ENCODE data around the gene ZAP70. TPM values are rescaled to one million over a fixed set of nuclear protein-coding genes. Genes with fewer than 3 reads are reported as not detected.

The ZAP70 gene
- total and polyA plus RNA-seq, 4 experiments from 2014 or later = 140 to 419 (median 276) TPM

DNA sequence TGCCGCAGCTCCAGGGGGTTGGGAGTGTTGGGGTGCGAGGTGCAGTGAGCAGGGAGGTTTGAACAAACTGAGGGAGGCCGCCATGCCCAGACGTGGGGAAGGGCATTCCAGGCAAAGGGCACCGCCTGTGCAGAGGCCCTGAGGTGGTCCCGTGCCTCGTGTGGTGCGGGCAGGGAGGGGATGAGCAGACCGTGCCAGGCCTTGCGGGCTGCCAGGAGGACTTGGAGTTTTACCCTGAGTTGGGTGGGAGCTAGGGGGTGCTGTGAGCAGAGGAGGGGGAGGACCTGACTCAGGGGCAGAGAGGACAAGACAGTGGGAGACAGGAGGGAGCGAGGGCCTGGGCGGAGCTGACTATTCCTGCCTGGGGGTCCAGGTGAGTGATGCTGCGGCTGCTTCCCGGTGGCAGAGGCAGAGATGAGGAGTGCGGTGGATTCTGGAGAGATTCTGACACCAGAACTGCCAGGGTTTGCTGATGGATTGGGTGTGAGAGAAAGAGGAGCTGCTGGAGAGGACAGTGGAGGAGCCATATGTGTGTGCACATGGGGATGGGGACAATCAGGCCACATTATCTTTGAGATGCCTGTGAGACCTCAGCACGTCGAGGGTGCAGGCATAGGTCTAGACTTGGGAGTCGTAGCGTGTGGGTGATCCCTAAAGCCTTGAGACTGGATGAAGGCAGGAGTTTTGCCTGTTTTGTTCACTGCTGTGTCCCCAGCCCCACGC is 23.4 kb downstream of the ZAP70 start:
- no peak for DNase-seq
- Mint-ChIP-seq H3K9me3 (no peaks in the 10 kb centered on the region), H3K4me1 (peaks cover 11 to 42% (median 34%) of the 10 kb centered on the region in 4 donors), H3K27me3 (no peaks in the 10 kb centered on the region), H3K27ac (peak overlapping the region in 6 of 7 donors; percentile 38 to 87 (median 69)), H3K4me3 (peak overlapping the region in 1 of 8 donors; percentile 4), H3K36me3 (peaks cover 46 to 59% of the 10 kb centered on the region in 2 donors)
- peaks cover 20% of the 10 kb centered on the region for H3K4me1 ChIP-seq (ENCODE audit: insufficient read depth, low read length)
- ChIA-PET POLR2A (ENCODE audit: partially characterized antibody) (interaction anchor here (0.7 to 14.2 kb wide), 2 partner anchors 12 to 24 kb away, joined by 3 to 284 read pairs; partner anchors contain the start of gene ZAP70), CTCF (ENCODE audit: partially characterized antibody) (interaction anchor here (1.1 to 1.7 kb wide), 4 partner anchors 10 to 61 kb away, joined by 3 to 5 read pairs (median 4); no protein-coding TSS in a partner anchor)
- H3K9me3 ChIP-seq (ENCODE audit: control insufficient read depth in 1 of 2, low read length in 2 of 2) = no peaks in the 10 kb centered on the region
- H3K4me3 ChIP-seq (ENCODE audit: low read length in 2 of 2) = no peak overlapping the region
- intact Hi-C loops (cut with micrococcal nuclease) = no loop called here
- no peaks in the 10 kb centered on the region for H3K27me3 ChIP-seq (ENCODE audit: insufficient read depth, low read length)
- peaks cover 80% of the 10 kb centered on the region for H3K36me3 ChIP-seq (ENCODE audit: insufficient read depth, low read length)
- no peak overlapping the region for H3K27ac ChIP-seq (ENCODE audit: low read depth, low read length)

DNA sequence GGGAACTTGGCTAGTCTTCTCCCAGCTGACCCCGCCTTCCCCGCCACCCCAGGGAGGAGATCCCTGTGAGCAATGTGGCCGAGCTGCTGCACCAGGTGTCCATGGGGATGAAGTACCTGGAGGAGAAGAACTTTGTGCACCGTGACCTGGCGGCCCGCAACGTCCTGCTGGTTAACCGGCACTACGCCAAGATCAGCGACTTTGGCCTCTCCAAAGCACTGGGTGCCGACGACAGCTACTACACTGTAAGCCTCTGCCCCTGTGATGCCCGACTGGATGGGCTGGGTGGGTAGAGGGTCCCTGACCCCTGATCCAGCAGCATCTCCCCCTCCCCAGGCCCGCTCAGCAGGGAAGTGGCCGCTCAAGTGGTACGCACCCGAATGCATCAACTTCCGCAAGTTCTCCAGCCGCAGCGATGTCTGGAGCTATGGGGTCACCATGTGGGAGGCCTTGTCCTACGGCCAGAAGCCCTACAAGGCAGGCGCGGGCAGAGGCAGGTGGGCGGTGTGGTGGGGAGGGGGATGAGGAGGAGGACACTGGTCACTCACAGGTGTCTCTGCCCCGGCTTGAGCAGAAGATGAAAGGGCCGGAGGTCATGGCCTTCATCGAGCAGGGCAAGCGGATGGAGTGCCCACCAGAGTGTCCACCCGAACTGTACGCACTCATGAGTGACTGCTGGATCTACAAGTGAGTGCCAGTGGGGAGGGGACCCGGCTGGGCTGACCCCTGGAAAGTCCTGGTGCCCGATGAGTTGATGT is 24.2 kb downstream of the ZAP70 start:
- peaks cover 40 to 58% of the 10 kb centered on the region in 2 donors for H3K36me3 Mint-ChIP-seq
- no peak for DNase-seq
- Histone ChIP-seq H3K27ac (ENCODE audit: low read depth, low read length) (no peak overlapping the region), H3K9me3 (ENCODE audit: control insufficient read depth in 1 of 2, low read length in 2 of 2) (no peaks in the 10 kb centered on the region), H3K4me1 (ENCODE audit: insufficient read depth, low read length) (peaks cover 28% of the 10 kb centered on the region), H3K27me3 (ENCODE audit: insufficient read depth, low read length) (no peaks in the 10 kb centered on the region), H3K36me3 (ENCODE audit: insufficient read depth, low read length) (peaks cover 72% of the 10 kb centered on the region), H3K4me3 (ENCODE audit: low read length in 2 of 2) (no peak overlapping the region)
- no peaks in the 10 kb centered on the region for H3K27me3 Mint-ChIP-seq
- POLR2A ChIA-PET (ENCODE audit: partially characterized antibody) = interaction anchor here (0.7 to 14.2 kb wide), 3 partner anchors 12 to 24 kb away, joined by 3 to 284 read pairs (median 5); partner anchors contain the start of gene ZAP70
- H3K4me3 Mint-ChIP-seq = no peak overlapping the region
- H3K27ac Mint-ChIP-seq = peak overlapping the region in 1 of 7 donors; percentile 40
- H3K9me3 Mint-ChIP-seq = no peaks in the 10 kb centered on the region
- CTCF ChIA-PET (ENCODE audit: partially characterized antibody) = interaction anchor here (1.1 to 1.7 kb wide), 3 partner anchors 9 to 62 kb away, joined by 3 to 4 read pairs (median 3); no protein-coding TSS in a partner anchor
- intact Hi-C loops (cut with micrococcal nuclease) = no loop called here
- peaks cover 18 to 49% (median 38%) of the 10 kb centered on the region in 4 donors for H3K4me1 Mint-ChIP-seq

DNA sequence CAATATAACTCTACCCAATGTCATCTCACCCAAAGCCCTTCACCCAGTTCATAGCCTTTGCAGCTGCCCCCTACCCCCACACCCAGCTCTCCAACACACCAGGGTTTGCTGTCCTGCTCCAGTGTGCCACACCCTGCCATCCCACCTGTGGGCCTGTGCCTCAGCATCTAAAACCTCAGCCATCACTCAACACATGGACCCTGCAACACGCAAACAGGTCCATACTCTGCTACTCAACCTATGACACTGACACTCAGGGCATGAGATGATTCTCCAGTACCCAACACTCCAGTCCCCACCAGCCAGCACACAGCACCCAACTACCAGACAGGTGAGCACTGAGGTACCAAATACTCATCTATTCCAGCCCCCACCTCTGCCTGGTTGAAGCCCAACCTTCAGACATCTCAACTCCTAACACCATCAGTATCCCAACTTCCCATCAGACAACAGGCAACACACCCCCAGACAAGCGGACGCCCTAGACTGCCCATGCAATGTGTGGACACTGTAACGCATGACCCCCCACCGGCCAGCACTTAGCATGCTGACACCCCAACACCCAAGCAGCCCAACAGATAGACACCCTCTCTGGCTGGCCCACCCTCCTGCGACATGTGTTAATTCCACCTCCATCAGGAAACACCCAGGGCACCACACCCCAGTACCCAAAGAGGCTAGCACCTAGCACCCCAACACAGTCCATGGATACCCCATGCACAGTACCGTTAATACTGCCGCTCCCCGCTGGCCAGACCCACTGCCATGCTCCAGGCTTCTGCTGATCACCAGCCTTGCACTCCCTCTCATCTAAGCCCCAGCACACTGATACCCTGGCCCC is 25.0 kb downstream of the ZAP70 start:
- H3K27me3 Mint-ChIP-seq = no peaks in the 10 kb centered on the region
- Histone ChIP-seq H3K27me3 (ENCODE audit: insufficient read depth, low read length) (no peaks in the 10 kb centered on the region), H3K4me3 (ENCODE audit: low read length in 2 of 2) (no peak overlapping the region), H3K36me3 (ENCODE audit: insufficient read depth, low read length) (peaks cover 64% of the 10 kb centered on the region), H3K9me3 (ENCODE audit: control insufficient read depth in 1 of 2, low read length in 2 of 2) (no peaks in the 10 kb centered on the region), H3K4me1 (ENCODE audit: insufficient read depth, low read length) (peaks cover 34% of the 10 kb centered on the region), H3K27ac (ENCODE audit: low read depth, low read length) (no peak overlapping the region)
- CTCF ChIA-PET (ENCODE audit: partially characterized antibody) = interaction anchor here (1.7 to 6.5 kb wide), 5 partner anchors 10 to 29 kb away, joined by 3 to 119 read pairs (median 46); partner anchors contain the start of gene ZAP70
- no peaks in the 10 kb centered on the region for H3K9me3 Mint-ChIP-seq
- peak overlapping the region in 6 of 7 donors; percentile 40 to 86 (median 76) for H3K27ac Mint-ChIP-seq
- no peak for DNase-seq
- H3K4me3 Mint-ChIP-seq = no peak overlapping the region
- peaks cover 25 to 57% (median 43%) of the 10 kb centered on the region in 4 donors for H3K4me1 Mint-ChIP-seq
- peaks cover 40 to 58% of the 10 kb centered on the region in 2 donors for H3K36me3 Mint-ChIP-seq
- intact Hi-C loops (cut with micrococcal nuclease) = no loop called here
- POLR2A ChIA-PET (ENCODE audit: partially characterized antibody) = interaction anchor here (0.8 to 14.2 kb wide), 4 partner anchors 10 to 76 kb away, joined by 3 to 284 read pairs (median 4); partner anchors contain the start of gene ZAP70

DNA sequence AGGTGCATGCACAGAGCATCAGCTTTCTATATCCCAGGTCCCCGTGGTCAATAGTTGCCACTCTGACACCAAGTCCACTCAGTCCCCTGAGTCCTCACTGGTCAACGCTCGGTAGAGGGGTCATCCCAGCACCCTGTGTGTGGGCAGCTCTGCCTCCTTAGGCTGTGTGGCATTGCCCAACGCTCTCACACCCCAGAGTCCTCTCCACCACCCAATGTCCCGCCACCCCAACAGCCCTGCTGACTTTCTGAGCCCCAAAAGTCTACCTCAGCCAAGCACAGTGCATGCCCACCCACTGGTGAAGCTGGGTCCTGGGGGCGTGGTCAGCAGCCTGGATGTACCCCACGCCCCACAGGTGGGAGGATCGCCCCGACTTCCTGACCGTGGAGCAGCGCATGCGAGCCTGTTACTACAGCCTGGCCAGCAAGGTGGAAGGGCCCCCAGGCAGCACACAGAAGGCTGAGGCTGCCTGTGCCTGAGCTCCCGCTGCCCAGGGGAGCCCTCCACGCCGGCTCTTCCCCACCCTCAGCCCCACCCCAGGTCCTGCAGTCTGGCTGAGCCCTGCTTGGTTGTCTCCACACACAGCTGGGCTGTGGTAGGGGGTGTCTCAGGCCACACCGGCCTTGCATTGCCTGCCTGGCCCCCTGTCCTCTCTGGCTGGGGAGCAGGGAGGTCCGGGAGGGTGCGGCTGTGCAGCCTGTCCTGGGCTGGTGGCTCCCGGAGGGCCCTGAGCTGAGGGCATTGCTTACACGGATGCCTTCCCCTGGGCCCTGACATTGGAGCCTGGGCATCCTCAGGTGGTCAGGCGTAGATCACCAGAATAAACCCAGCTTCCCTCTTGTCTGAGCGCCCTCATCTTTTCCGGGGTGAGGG is 25.9 kb downstream of the ZAP70 start:
- no peak for DNase-seq
- Mint-ChIP-seq H3K27me3 (no peaks in the 10 kb centered on the region), H3K4me3 (no peak overlapping the region), H3K36me3 (peaks cover 35 to 53% of the 10 kb centered on the region in 2 donors), H3K27ac (peak overlapping the region in 5 of 7 donors; percentile 25 to 90 (median 77)), H3K4me1 (peaks cover 32 to 65% (median 46%) of the 10 kb centered on the region in 4 donors), H3K9me3 (peaks cover 0 to 2% (median 0%) of the 10 kb centered on the region in 8 donors)
- no peak overlapping the region for H3K27ac ChIP-seq (ENCODE audit: low read depth, low read length)
- H3K27me3 ChIP-seq (ENCODE audit: insufficient read depth, low read length) = no peaks in the 10 kb centered on the region
- H3K36me3 ChIP-seq (ENCODE audit: insufficient read depth, low read length) = peaks cover 55% of the 10 kb centered on the region
- no peak overlapping the region for H3K4me3 ChIP-seq (ENCODE audit: low read length in 2 of 2)
- POLR2A ChIA-PET (ENCODE audit: partially characterized antibody) = interaction anchor here (0.8 to 14.2 kb wide), 4 partner anchors 11 to 77 kb away, joined by 3 to 284 read pairs (median 4); partner anchors contain the start of gene ZAP70
- H3K9me3 ChIP-seq (ENCODE audit: control insufficient read depth in 1 of 2, low read length in 2 of 2) = no peaks in the 10 kb centered on the region
- intact Hi-C loops (cut with micrococcal nuclease) = no loop called here
- CTCF ChIA-PET (ENCODE audit: partially characterized antibody) = interaction anchor here (0.6 to 10.0 kb wide), 9 partner anchors 9 to 40 kb away, joined by 3 to 166 read pairs (median 12); partner anchors contain the start of gene ZAP70
- H3K4me1 ChIP-seq (ENCODE audit: insufficient read depth, low read length) = peaks cover 41% of the 10 kb centered on the region

DNA sequence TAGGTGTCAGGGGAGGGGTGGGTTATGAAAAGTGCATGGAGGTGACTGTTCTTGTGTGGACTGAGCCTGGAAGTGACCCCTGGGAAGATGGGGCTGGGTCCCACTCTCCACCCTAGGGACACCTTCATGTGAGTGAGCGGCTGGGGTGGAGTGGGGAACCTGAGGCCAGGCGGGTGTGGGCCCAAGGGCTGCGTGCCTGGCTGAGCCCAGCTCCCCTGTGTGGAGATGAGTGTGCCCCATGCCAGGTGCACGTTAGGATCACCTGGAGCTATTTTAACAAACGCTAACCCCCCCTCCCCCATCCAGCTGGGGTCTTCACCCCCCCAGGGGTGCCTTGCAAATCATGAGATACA is 26.5 kb downstream of the ZAP70 start:
- DNase-seq = no peak
- Histone ChIP-seq H3K9me3 (ENCODE audit: control insufficient read depth in 1 of 2, low read length in 2 of 2) (no peaks in the 10 kb centered on the region), H3K36me3 (ENCODE audit: insufficient read depth, low read length) (peaks cover 50% of the 10 kb centered on the region), H3K27ac (ENCODE audit: low read depth, low read length) (no peak overlapping the region), H3K4me1 (ENCODE audit: insufficient read depth, low read length) (peaks cover 47% of the 10 kb centered on the region), H3K27me3 (ENCODE audit: insufficient read depth, low read length) (no peaks in the 10 kb centered on the region), H3K4me3 (ENCODE audit: low read length in 2 of 2) (no peak overlapping the region)
- H3K4me3 Mint-ChIP-seq = no peak overlapping the region
- H3K4me1 Mint-ChIP-seq = peaks cover 37 to 71% (median 50%) of the 10 kb centered on the region in 4 donors
- H3K36me3 Mint-ChIP-seq = peaks cover 35 to 51% of the 10 kb centered on the region in 2 donors
- ChIA-PET CTCF (ENCODE audit: partially characterized antibody) (interaction anchor here (0.6 to 10.0 kb wide), 13 partner anchors 8 to 94 kb away, joined by 3 to 166 read pairs (median 9); partner anchors contain the start of genes COX5B and ZAP70), POLR2A (ENCODE audit: partially characterized antibody) (interaction anchor here (1.7 to 14.2 kb wide), 2 partner anchors 18 to 27 kb away, joined by 7 to 284 read pairs; partner anchors contain the start of gene ZAP70)
- intact Hi-C loops (cut with micrococcal nuclease) = no loop called here
- H3K9me3 Mint-ChIP-seq = peaks cover 0 to 2% (median 0%) of the 10 kb centered on the region in 8 donors
- H3K27me3 Mint-ChIP-seq = no peaks in the 10 kb centered on the region
- peak overlapping the region in 2 of 7 donors; percentile 43 to 90 for H3K27ac Mint-ChIP-seq
